ENCODE measurements around the gene PLCB1. TPM values are rescaled to one million over a fixed set of nuclear protein-coding genes. Genes with fewer than 3 reads are reported as not detected.

Gene PLCB1
- total and polyA plus RNA-seq, 10 of the 15 experiments (the other 5 are each of a cell fraction or from before 2014, with no cell fraction given), result 0.05 to 5.3 (median 0.17) TPM; not detected in 1

- intact Hi-C loops (cut with micrococcal nuclease; ENCODE audit: unreplicated experiment), result no loop called here
- no peak for TF ChIP-seq MTA3 (IDR thresholded peaks at IDR 0.05; ENCODE audit: borderline replicate concordance, low read length)
- no peak for TF ChIP-seq ESRRA (IDR thresholded peaks at IDR 0.05; ENCODE audit: low read length)
- no peak for TF ChIP-seq POU2F2 (IDR thresholded peaks at IDR 0.05; ENCODE audit: borderline replicate concordance, low read depth, low read length)
- no peak for TF ChIP-seq RELA (IDR thresholded peaks at IDR 0.05; ENCODE audit: borderline replicate concordance, partially characterized antibody)
- H3K4me1 ChIP-seq (ENCODE audit: control insufficient read depth, insufficient read depth, low read length), result no peaks in the 10 kb centered on the region
- WGBS (ENCODE audit: insufficient coverage, insufficient replicate concordance, low lambda C conversion rate, missing lambda C conversion rate), result 43% methylated on average over 2 of the region's 2 CpGs
- no peaks in the 10 kb centered on the region for H3K27me3 ChIP-seq (replicated peaks in 1 of 2; ENCODE audit: control insufficient read depth in 2 of 2, insufficient read depth in 2 of 2, low read length in 1 of 2)
- SMC1A ChIA-PET (ENCODE audit: uncharacterized antibody, unreplicated experiment), result interaction anchor here (1.4 to 1.7 kb wide), 2 partner anchors 11 to 23 kb away, joined by 3 to 4 read pairs; no protein-coding TSS in a partner anchor
- H3K9ac ChIP-seq (ENCODE audit: control insufficient read depth, insufficient read depth, low read length), result no peak overlapping the region
- BruUV-seq (replicated peaks), result no TSS peak
- DNase-seq (ENCODE audit: low read depth, low spot score) (no peak), ATAC-seq (no peak), FAIRE-seq (no peak)
- CTCF ChIA-PET, result no interaction called here
- no peaks in the 10 kb centered on the region for H3K79me2 ChIP-seq (ENCODE audit: control insufficient read depth, insufficient read depth, low read length)
- H3K36me3 ChIP-seq (ENCODE audit: control insufficient read depth in 2 of 2, insufficient read depth in 2 of 2, low read length in 1 of 2), result no peaks in the 10 kb centered on the region
- RAD21 ChIA-PET (ENCODE audit: unreplicated experiment), result no interaction called here
- no peak overlapping the region for H3K4me2 ChIP-seq (ENCODE audit: control insufficient read depth, insufficient read depth)
- no peak overlapping the region for H2AFZ ChIP-seq (ENCODE audit: control insufficient read depth, low read depth, low read length)
- in situ Hi-C loops (cut with MboI), result no loop called here
- H3K9me3 ChIP-seq (replicated peaks; ENCODE audit: control insufficient read depth, insufficient read depth, low read length), result no peaks in the 10 kb centered on the region; the same call in 2 of the 3 replicates
- no peak overlapping the region for H3K27ac ChIP-seq (ENCODE audit: control insufficient read depth, insufficient read depth)
- no peaks in the 10 kb centered on the region for H4K20me1 ChIP-seq (ENCODE audit: control insufficient read depth, insufficient read depth)
- POLR2A ChIA-PET, result no interaction called here
- no peak overlapping the region for H3K4me3 ChIP-seq
Measured at GRCh38 chr20:8476021-8476420, 344.0 kb downstream of the PLCB1 start.

- intact Hi-C loops (cut with micrococcal nuclease; ENCODE audit: unreplicated experiment), result no loop called here
- Histone ChIP-seq H2AFZ (ENCODE audit: control insufficient read depth, low read depth, low read length) (no peak overlapping the region), H3K4me2 (ENCODE audit: control insufficient read depth, insufficient read depth) (no peak overlapping the region), H3K9me3 (replicated peaks; ENCODE audit: control insufficient read depth, insufficient read depth, low read length) (no peaks in the 10 kb centered on the region; the same call in 2 of the 3 replicates), H3K4me3 (no peak overlapping the region), H3K9ac (ENCODE audit: control insufficient read depth, insufficient read depth, low read length) (no peak overlapping the region), H3K27ac (ENCODE audit: control insufficient read depth, insufficient read depth) (no peak overlapping the region), H3K79me2 (ENCODE audit: control insufficient read depth, insufficient read depth, low read length) (no peaks in the 10 kb centered on the region), H4K20me1 (ENCODE audit: control insufficient read depth, insufficient read depth) (no peaks in the 10 kb centered on the region), H3K27me3 (replicated peaks in 1 of 2; ENCODE audit: control insufficient read depth in 2 of 2, insufficient read depth in 2 of 2, low read length in 1 of 2) (no peaks in the 10 kb centered on the region), H3K36me3 (ENCODE audit: control insufficient read depth in 2 of 2, insufficient read depth in 2 of 2, low read length in 1 of 2) (no peaks in the 10 kb centered on the region), H3K4me1 (ENCODE audit: control insufficient read depth, insufficient read depth, low read length) (no peaks in the 10 kb centered on the region)
- ATAC-seq, result peak; percentile 39
- ChIA-PET CTCF (no interaction called here), POLR2A (no interaction called here), SMC1A (ENCODE audit: uncharacterized antibody, unreplicated experiment) (no interaction called here), RAD21 (ENCODE audit: unreplicated experiment) (no interaction called here)
- 38% methylated on average over 6 of the region's 6 CpGs for WGBS (ENCODE audit: insufficient coverage, insufficient replicate concordance, low lambda C conversion rate, missing lambda C conversion rate)
- in situ Hi-C loops (cut with MboI), result no loop called here
- no peak for DNase-seq (ENCODE audit: low read depth, low spot score)
- no TSS peak for BruUV-seq (replicated peaks)
- FAIRE-seq, result no peak
- TF ChIP-seq POLR2AphosphoS2 (IDR thresholded peaks at IDR 0.05; ENCODE audit: low read depth, low read length) (no peak), TCF3 (IDR thresholded peaks at IDR 0.05; ENCODE audit: borderline replicate concordance, insufficient read depth, low read depth, low read length) (no peak), SRF (IDR thresholded peaks at IDR 0.05; ENCODE audit: low read depth in 2 of 2, low read length in 2 of 2) (no peak), ZNF622 (IDR thresholded peaks at IDR 0.05) (no peak), ZNF592 (IDR thresholded peaks at IDR 0.05) (no peak), USF1 (IDR thresholded peaks at IDR 0.05; ENCODE audit: borderline replicate concordance, extremely low read length, insufficient read depth, low read depth, low read length) (no peak), RELB (IDR thresholded peaks at IDR 0.05; ENCODE audit: low read depth) (no peak)
Measured at GRCh38 chr20:8480597-8480996, 348.5 kb downstream of the PLCB1 start.
